Measurements from ENCODE around the gene FAIM2. TPM values are rescaled to one million over a fixed set of nuclear protein-coding genes. Genes with fewer than 3 reads are reported as not detected.

Gene FAIM2
- total RNA-seq, 1 donor from 2014 or later = 1.2 TPM

GRCh38 chr12:49942512-49942893, 38.8 kb upstream of the FAIM2 start:
- no peak for TF ChIP-seq CTCF (IDR thresholded peaks at IDR 0.05)
- ATAC-seq (no peak), DNase-seq (no peak)
- Histone ChIP-seq H3K4me1 (peaks cover 11% of the 10 kb centered on the region), H3K27ac (no peak overlapping the region), H3K36me3 (no peaks in the 10 kb centered on the region), H3K9me3 (no peaks in the 10 kb centered on the region), H3K27me3 (no peaks in the 10 kb centered on the region), H3K4me3 (no peak overlapping the region)
- intact Hi-C loops (cut with DNase I) = no loop called here

- Histone ChIP-seq H3K9me3 (no peaks in the 10 kb centered on the region), H3K27ac (no peak overlapping the region), H3K4me1 (peaks cover 11% of the 10 kb centered on the region), H3K36me3 (no peaks in the 10 kb centered on the region), H3K4me3 (no peak overlapping the region), H3K27me3 (no peaks in the 10 kb centered on the region)
- no peak for TF ChIP-seq CTCF (IDR thresholded peaks at IDR 0.05)
- no peak for ATAC-seq
- peak; percentile 51 for DNase-seq
- intact Hi-C loops (cut with DNase I) = no loop called here
Measured at GRCh38 chr12:49941556-49942511, 38.1 kb upstream of the FAIM2 start.

- no peaks in the 10 kb centered on the region for H3K27me3 ChIP-seq
- no peaks in the 10 kb centered on the region for H3K9me3 ChIP-seq
- peak; percentile 25 for DNase-seq
- no peaks in the 10 kb centered on the region for H3K4me1 ChIP-seq
- no peak overlapping the region for H3K4me3 ChIP-seq
- no peak for TF ChIP-seq CTCF (IDR thresholded peaks at IDR 0.05)
- H3K27ac ChIP-seq = no peak overlapping the region
- H3K36me3 ChIP-seq = no peaks in the 10 kb centered on the region
- intact Hi-C loops (cut with DNase I) = no loop called here
- ATAC-seq = no peak
Measured at GRCh38 chr12:49939707-49940106, 36.0 kb upstream of the FAIM2 start.

- no peak for TF ChIP-seq CTCF (IDR thresholded peaks at IDR 0.05)
- DNase-seq (no peak), ATAC-seq (peak; percentile 7)
- no peak overlapping the region for H3K27ac ChIP-seq
- H3K4me1 ChIP-seq = no peaks in the 10 kb centered on the region
- no peaks in the 10 kb centered on the region for H3K27me3 ChIP-seq
- no peaks in the 10 kb centered on the region for H3K36me3 ChIP-seq
- intact Hi-C loops (cut with DNase I) = no loop called here
- H3K4me3 ChIP-seq = no peak overlapping the region
- H3K9me3 ChIP-seq = no peaks in the 10 kb centered on the region
Measured at GRCh38 chr12:49939307-49939706, 35.6 kb upstream of the FAIM2 start.

GRCh38 chr12:49937639-49938300, 34.1 kb upstream of the FAIM2 start:
- intact Hi-C loops (cut with DNase I) = no loop called here
- H3K4me1 ChIP-seq = no peaks in the 10 kb centered on the region
- H3K4me3 ChIP-seq = no peak overlapping the region
- DNase-seq = peak; percentile 31
- no peaks in the 10 kb centered on the region for H3K9me3 ChIP-seq
- H3K27me3 ChIP-seq = no peaks in the 10 kb centered on the region
- peak; percentile 73 for ATAC-seq
- TF ChIP-seq CTCF (IDR thresholded peaks at IDR 0.05) = no peak
- no peaks in the 10 kb centered on the region for H3K36me3 ChIP-seq
- no peak overlapping the region for H3K27ac ChIP-seq
